Esophagus squamous epithelium (tissue), 5 donors: ENCODE results near the gene GRAP. TPM values are rescaled to one million over a fixed set of nuclear protein-coding genes. Genes with fewer than 3 reads are reported as not detected.
"Not testable (repeated sequence)": the region's sequence is repeated elsewhere in the genome, so short reads cannot be mapped to it uniquely, and the experiment has no call there.

Experiments used
- DNase-seq: peaks from one replicate; lab custom pipeline; 2025; lab: John Stamatoyannopoulos, UW
- H3K27ac ChIP-seq, 4 donors: fragments of 200-600 bp; sonication (generic); one replicate each; pipeline ENCODE4 v1.5.1; 2016 to 2019; ENCODE audit warnings: mild to moderate bottlenecking in 1 of 4
- H3K27me3 ChIP-seq, 4 donors: fragments of 200-600 bp; sonication (generic); 1 replicate in 3 of 4; 2 replicates in 1 of 4; pipeline versions ENCODE4 v1.5.1 to v1.6.0; 2017 to 2021; ENCODE audit warnings: antibody characterized with exemption in 1 of 4
- H3K36me3 ChIP-seq, 3 donors: fragments of 200-600 bp; sonication (generic); one replicate each; pipeline ENCODE4 v1.5.1; 2016 to 2019
- H3K4me1 ChIP-seq, 3 donors: fragments of 200-600 bp; sonication (generic); one replicate each; pipeline ENCODE4 v1.5.1; 2017 to 2019
- H3K4me3 ChIP-seq, 4 donors: fragments of 200-600 bp; sonication (generic); 1 replicate in 3 of 4; 2 replicates in 1 of 4; pipeline ENCODE4 v1.5.1; 2016 to 2019; ENCODE audit warnings: mild to moderate bottlenecking in 2 of 4, moderate library complexity in 1 of 4
- H3K9me3 ChIP-seq, 3 donors: fragments of 200-600 bp; sonication (generic); one replicate each; pipeline ENCODE4 v1.5.1; 2016 to 2019
- CTCF ChIP-seq, 6 experiments: fragments of 450-650 bp in 4 of 6; fragments of 200-600 bp in 2 of 6; sonication (generic) in 2 of 6; IDR thresholded peaks; one replicate each; pipeline ENCODE4 v1.5.1; 2016 to 2019; ENCODE audit warnings: antibody characterized with exemption in 6 of 6, mild to moderate bottlenecking in 4 of 6, moderate library complexity in 4 of 6
- POLR2A ChIP-seq, 4 donors: fragments of 450-650 bp; IDR thresholded peaks; one replicate each; pipeline ENCODE4 v1.6.1; 2017; ENCODE audit warnings: antibody characterized with exemption in 4 of 4, mild to moderate bottlenecking in 4 of 4, moderate library complexity in 3 of 4
- WGBS, 2 donors: methylation state at CpG; one replicate each; pipeline ENCODE4 v1.1.5; 2018; 5-methylcytosine and 5-hydroxymethylcytosine counted together
- intact Hi-C: fragments of 100-400 bp; cut with DNase I; formaldehyde crosslinking; loops from one replicate; pipeline ENCODE4 v1.15.0; 2022
- total RNA-seq, 4 donors: library from RNA; depleted of rRNA; stranded (reverse); fragments of >200 nt; gene quantifications; one replicate each; pipeline ENCODE4 v1.1.0, GENCODE V29; 2016
- donor health status: DM: yes; HTN: yes; CAD: no.

The GRAP gene
- total RNA-seq, 4 donors from 2014 or later, result 1.0 to 4.2 (median 1.7) TPM

- Histone ChIP-seq H3K9me3 (no peaks in the 10 kb centered on the region), H3K27ac (no peak overlapping the region), H3K4me1 (peaks cover 2 to 28% (median 4%) of the 10 kb centered on the region in 3 donors), H3K4me3 (no peak overlapping the region), H3K36me3 (no peaks in the 10 kb centered on the region), H3K27me3 (no peaks in the 10 kb centered on the region)
- intact Hi-C loops, result no loop called here
- DNase-seq, result no peak
- WGBS, 2 donors, result 100% methylated on average over 5 of the region's 24 CpGs; no CpG with 5 or more reads in 1 of the 2 donors
- TF ChIP-seq CTCF (IDR thresholded peaks at IDR 0.05), result no peak
- no peak for TF ChIP-seq POLR2A (IDR thresholded peaks at IDR 0.05)
Measured at GRCh38 chr17:19021622-19022083, 25.1 kb downstream of the GRAP start.

- H3K36me3 ChIP-seq, H3K27me3 ChIP-seq, DNase-seq, H3K4me3 ChIP-seq, H3K27ac ChIP-seq, H3K9me3 ChIP-seq, intact Hi-C loops: not testable (repeated sequence)
- H3K4me1 ChIP-seq, result peaks cover 7 to 33% (median 8%) of the 10 kb centered on the region in 3 donors
- 80 to 92% methylated on average over 3 to 4 of the region's 7 CpGs for WGBS, 2 donors
Measured at GRCh38 chr17:19021011-19021621, 25.6 kb downstream of the GRAP start.

- Histone ChIP-seq H3K27ac (no peak overlapping the region), H3K27me3 (no peaks in the 10 kb centered on the region), H3K4me3 (no peak overlapping the region), H3K36me3 (no peaks in the 10 kb centered on the region), H3K4me1 (peaks cover 9 to 44% (median 9%) of the 10 kb centered on the region in 3 donors), H3K9me3 (no peaks in the 10 kb centered on the region)
- TF ChIP-seq POLR2A (IDR thresholded peaks at IDR 0.05) (no peak), CTCF (IDR thresholded peaks at IDR 0.05) (no peak)
- intact Hi-C loops, result no loop called here
- DNase-seq, result no peak
- 92 to 96% methylated on average over 1 to 3 of the region's 3 CpGs for WGBS, 2 donors
Measured at GRCh38 chr17:19020016-19020415, 26.7 kb downstream of the GRAP start.

DNA sequence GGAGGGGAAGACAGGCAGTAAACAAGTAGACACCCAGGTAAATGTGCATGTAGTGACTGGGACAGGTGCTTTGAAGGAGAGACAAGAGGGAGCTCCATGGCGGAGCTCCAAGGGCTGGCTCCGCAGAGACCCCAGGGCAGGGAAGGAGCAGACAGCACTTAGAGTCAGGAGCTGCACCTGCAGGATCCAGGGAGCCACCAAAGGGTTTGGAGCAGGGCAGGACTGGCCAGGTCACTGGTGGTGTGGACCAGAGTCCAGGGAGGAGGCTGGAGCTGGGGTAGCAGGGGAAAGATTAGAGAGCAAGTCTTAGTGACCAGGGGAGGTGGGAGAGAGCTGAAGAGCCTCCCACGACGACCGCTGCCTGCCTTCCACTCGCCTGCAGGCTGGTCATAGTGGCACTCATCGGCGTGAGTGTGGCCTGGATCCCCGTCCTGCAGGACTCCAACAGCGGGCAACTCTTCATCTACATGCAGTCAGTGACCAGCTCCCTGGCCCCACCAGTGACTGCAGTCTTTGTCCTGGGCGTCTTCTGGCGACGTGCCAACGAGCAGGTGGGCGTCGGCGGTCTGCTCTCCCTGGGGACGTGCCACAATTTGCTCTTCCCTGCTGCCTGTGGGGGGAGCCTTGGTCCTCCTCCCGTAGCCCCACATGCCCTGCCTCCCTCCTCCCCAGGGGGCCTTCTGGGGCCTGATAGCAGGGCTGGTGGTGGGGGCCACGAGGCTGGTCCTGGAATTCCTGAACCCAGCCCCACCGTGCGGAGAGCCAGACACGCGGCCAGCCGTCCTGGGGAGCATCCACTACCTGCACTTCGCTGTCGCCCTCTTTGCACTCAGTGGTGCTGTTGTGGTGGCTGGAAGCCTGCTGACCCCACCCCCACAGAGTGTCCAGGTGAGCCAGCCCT, 27.5 kb downstream of the GRAP start:
- Histone ChIP-seq H3K36me3 (no peaks in the 10 kb centered on the region), H3K9me3 (no peaks in the 10 kb centered on the region), H3K27ac (no peak overlapping the region), H3K27me3 (no peaks in the 10 kb centered on the region), H3K4me1 (peaks cover 13 to 44% (median 14%) of the 10 kb centered on the region in 3 donors), H3K4me3 (no peak overlapping the region)
- intact Hi-C loops, result no loop called here
- DNase-seq, result no peak
- WGBS, 2 donors, result 62 to 63% methylated on average over 19 to 21 of the region's 27 CpGs
- TF ChIP-seq CTCF (IDR thresholded peaks at IDR 0.05) (no peak), POLR2A (IDR thresholded peaks at IDR 0.05) (no peak)

- H3K9me3 ChIP-seq, result no peaks in the 10 kb centered on the region
- TF ChIP-seq POLR2A (IDR thresholded peaks at IDR 0.05), result no peak
- TF ChIP-seq CTCF (IDR thresholded peaks at IDR 0.05), result no peak
- WGBS, 2 donors, result 20 to 71% methylated on average over 1 to 2 of the region's 6 CpGs
- H3K4me1 ChIP-seq, result peaks cover 13 to 46% (median 14%) of the 10 kb centered on the region in 3 donors
- no peak for DNase-seq
- no peak overlapping the region for H3K4me3 ChIP-seq
- H3K27me3 ChIP-seq, result no peaks in the 10 kb centered on the region
- no peaks in the 10 kb centered on the region for H3K36me3 ChIP-seq
- H3K27ac ChIP-seq, result no peak overlapping the region
- intact Hi-C loops, result no loop called here
Measured at GRCh38 chr17:19018600-19018950, 28.2 kb downstream of the GRAP start.
